IPS-20b (cell line): Measurements from ENCODE around the gene EML3.
"Not testable (repeated sequence)": the region's sequence is repeated elsewhere in the genome, so short reads cannot be mapped to it uniquely, and the experiment has no call there.

ENCODE experiments used
- H3K27ac ChIP-seq: one replicate; pipeline ENCODE4 v1.5.1; 2013; ENCODE audit warnings: low read length
- H3K27me3 ChIP-seq: 2 replicates; pipeline ENCODE4 v1.6.1; 2013; ENCODE audit warnings: mild to moderate bottlenecking, low read length, inconsistent platforms; ENCODE audit not compliant: insufficient read depth
- H3K36me3 ChIP-seq: 2 replicates; pipeline ENCODE4 v1.6.1; 2013; ENCODE audit warnings: low read depth, mild to moderate bottlenecking, inconsistent platforms, low read length, moderate library complexity; ENCODE audit not compliant: insufficient read depth
- H3K4me1 ChIP-seq: 2 replicates; pipeline ENCODE4 v1.6.1; 2013; ENCODE audit warnings: mild to moderate bottlenecking, control low read depth, inconsistent platforms, low read length, moderate library complexity; ENCODE audit not compliant: insufficient read depth
- H3K4me3 ChIP-seq: 2 replicates; pipeline ENCODE4 v1.5.1; 2013; ENCODE audit warnings: mild to moderate bottlenecking, low read length, inconsistent platforms
- H3K9ac ChIP-seq: 2 replicates; pipeline ENCODE4 v1.6.1; 2013; ENCODE audit warnings: low read depth, mild to moderate bottlenecking, inconsistent platforms, low read length, moderate library complexity
- H3K9me3 ChIP-seq: 2 replicates; pipeline ENCODE4 v1.6.1; 2013; ENCODE audit warnings: mild to moderate bottlenecking, low read depth, low read length, inconsistent platforms; ENCODE audit not compliant: insufficient read depth

Gene EML3

GRCh38 chr11:62592989-62593421 is 19.6 kb downstream of the EML3 start:
- Histone ChIP-seq H3K9me3 (no peaks in the 10 kb centered on the region), H3K27me3 (no peaks in the 10 kb centered on the region), H3K9ac (no peak overlapping the region), H3K27ac (no peak overlapping the region), H3K4me1 (peaks cover 5% of the 10 kb centered on the region), H3K36me3 (peaks cover 64% of the 10 kb centered on the region), H3K4me3 (no peak overlapping the region)

DNA sequence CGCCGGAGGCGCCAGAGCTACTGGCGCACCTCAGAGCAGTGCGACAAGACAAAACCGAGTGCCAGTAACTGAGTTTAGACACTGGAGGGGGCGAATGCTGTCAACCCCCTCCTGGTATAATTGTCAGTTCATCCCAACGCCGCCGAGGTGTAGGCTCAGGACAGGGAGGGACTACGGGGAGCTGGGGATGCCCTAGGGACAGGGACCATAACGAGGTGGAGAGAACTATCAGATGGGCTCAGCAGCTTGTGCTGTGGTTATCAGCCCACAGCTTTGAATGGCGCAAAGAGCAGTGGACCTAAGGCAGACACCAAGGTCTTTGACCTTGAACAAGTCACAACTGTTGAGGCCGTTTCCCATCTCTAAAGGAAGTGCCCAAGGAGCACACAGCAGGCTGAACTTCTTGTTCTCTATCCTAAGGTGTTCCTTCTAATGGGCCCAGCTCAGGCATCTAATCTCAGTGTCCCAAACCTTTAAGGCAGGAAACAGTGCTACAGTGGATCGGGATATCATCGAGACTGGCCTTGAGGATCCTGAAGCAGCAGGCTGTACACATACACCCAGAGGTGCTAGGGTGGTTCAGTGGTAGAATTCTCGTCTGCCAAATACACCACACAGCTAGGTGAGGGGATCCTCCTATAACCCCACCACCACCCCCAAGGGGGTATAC is 20.3 kb downstream of the EML3 start:
- Histone ChIP-seq H3K27ac (peak overlapping the region; percentile 68), H3K9me3 (no peaks in the 10 kb centered on the region), H3K27me3 (no peaks in the 10 kb centered on the region), H3K9ac (peak overlapping the region; percentile 89), H3K36me3 (peaks cover 64% of the 10 kb centered on the region), H3K4me1 (peaks cover 5% of the 10 kb centered on the region), H3K4me3 (peak overlapping the region; percentile 79)

DNA sequence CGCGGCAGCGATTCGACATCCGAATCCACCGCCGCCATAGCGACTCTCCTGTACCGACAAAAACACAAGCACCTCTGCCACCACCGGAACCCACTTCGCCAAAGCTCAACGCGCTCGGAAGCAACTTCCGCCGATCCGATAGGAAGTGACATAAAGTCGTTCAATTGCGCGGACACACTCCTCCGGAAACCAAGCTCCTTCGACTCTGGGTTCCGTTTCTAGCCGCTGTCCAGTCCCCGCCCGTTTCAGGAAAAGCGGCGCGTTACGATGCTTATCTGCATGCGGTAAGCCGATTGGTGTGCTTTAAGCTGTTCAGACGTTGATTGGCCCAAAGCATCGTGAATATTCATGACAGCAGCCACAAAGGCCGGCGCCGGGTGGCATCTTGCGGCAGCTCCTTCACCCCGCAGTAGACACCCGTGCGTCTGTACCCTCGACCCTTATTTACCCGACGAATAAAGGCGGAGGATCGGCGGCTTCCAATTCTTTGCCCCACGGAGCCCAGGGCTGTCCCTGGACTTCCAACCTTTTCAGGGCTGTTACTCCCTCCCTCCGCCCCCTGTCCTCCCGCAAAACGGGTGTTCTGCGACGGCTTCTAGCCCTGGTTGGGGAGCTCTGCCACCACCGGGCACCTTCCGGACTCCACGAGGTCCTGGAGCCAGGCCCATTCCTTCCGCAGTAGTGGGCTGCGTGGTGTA is 21.0 kb downstream of the EML3 start, which contains the start of gene TUT1:
Gene TUT1, minus strand, starts transcription at position 76 of the 698 bp plus-strand sequence. Its CDS starts 38 bp downstream, at position 38.
- Histone ChIP-seq H3K36me3 (peaks cover 60% of the 10 kb centered on the region), H3K27ac (peak within 1 kb of the TSS; percentile 68)

GRCh38 chr11:62588966-62589637 is 23.5 kb downstream of the EML3 start:
- H3K27ac ChIP-seq = no peak overlapping the region
- H3K4me1 ChIP-seq = peaks cover 5% of the 10 kb centered on the region
- H3K27me3 ChIP-seq = no peaks in the 10 kb centered on the region
- H3K36me3 ChIP-seq = peaks cover 46% of the 10 kb centered on the region
- no peak overlapping the region for H3K4me3 ChIP-seq
- no peaks in the 10 kb centered on the region for H3K9me3 ChIP-seq
- no peak overlapping the region for H3K9ac ChIP-seq

More for the DNA sequence above, 21.0 kb downstream of the EML3 start, which contains the start of gene TUT1:
- H3K4me1 ChIP-seq = peaks cover 5% of the 10 kb centered on the region
- peak within 1 kb of the TSS; percentile 95 for H3K9ac ChIP-seq
- peak within 1 kb of the TSS; percentile 79 for H3K4me3 ChIP-seq
- H3K27me3 ChIP-seq = no peaks in the 10 kb centered on the region
- no peaks in the 10 kb centered on the region for H3K9me3 ChIP-seq

DNA sequence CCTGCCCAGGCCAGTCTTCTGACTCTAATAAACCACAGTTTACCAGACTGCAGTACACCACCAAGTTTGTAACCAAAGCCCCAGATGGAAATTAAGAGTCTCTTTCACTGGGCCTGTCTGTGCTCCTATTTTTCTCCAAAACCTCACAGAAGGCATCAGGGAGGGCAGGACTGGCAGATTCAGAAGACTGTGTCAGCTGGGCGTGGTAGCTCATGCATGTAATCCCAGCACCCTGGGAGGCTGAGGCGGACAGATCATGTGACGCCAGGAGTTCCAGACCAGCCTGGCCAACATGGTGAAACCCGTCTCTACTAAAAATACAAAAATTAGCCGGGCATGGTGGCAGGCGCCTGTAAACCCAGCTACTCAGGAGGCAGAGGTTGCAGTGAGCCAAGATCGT is 27.2 kb downstream of the EML3 start:
- peaks cover 51% of the 10 kb centered on the region for H3K36me3 ChIP-seq
- not testable (repeated sequence) for H3K27me3 ChIP-seq, H3K9ac ChIP-seq, H3K27ac ChIP-seq, H3K4me1 ChIP-seq, H3K4me3 ChIP-seq, H3K9me3 ChIP-seq

DNA sequence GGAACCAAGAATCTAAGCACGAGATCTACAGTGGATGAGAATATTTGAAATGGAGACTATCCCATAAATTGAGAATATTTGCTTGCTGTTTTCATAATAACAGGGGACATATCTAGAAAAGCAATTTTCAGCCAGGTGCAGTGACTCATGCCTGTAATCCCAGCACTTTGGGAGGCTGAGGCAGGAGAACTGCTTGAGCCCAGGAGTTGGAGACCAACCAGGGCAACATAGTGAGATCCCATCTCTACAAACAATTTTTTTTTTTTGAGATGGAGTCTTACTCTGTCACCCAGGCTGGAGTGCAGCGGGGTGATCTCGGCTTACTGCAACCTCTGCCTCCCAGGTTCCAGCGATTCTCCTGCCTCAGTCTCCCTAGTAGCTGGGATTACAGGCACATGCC is 30.8 kb downstream of the EML3 start:
- H3K9me3 ChIP-seq, H3K4me3 ChIP-seq, H3K4me1 ChIP-seq, H3K9ac ChIP-seq, H3K27ac ChIP-seq, H3K27me3 ChIP-seq: not testable (repeated sequence)
- peaks cover 61% of the 10 kb centered on the region for H3K36me3 ChIP-seq

DNA sequence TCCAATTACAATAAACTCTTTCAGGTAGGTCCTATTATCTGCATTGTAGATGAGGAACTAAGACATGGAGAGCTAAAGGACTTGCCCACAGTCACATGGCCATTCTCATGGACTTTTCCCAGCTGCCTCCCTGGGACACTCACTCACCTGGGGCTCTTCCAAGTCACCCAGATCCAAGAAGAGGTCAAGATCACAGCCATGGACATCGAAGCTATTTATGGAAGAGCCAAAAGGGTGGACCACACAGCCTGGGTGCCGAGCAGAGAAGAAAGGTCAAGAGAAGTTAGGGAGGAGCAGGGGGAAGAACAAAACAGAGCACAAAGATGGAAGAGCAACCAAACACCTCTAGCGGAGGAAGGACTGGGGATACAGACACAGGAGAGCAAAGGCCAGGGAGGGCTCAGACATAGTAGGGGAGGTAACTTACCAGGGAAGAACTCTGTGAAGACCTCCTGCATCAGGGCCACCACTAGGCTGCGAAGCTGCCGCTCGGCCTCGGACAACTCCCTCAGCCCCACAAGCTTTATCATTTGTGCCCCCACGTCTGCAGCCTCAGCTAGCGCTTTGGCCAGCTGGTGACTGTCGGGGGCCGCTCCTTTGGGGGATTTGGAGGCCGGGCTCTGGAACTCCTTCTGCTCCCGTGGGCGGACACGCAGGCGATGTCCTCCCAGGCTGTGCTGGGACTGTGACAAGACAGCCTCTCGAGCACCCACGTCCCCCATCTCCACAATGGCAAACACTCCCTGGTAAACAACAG is 31.4 kb downstream of the EML3 start:
- Histone ChIP-seq H3K4me1 (no peaks in the 10 kb centered on the region), H3K9me3 (no peaks in the 10 kb centered on the region), H3K9ac (no peak overlapping the region), H3K27me3 (no peaks in the 10 kb centered on the region), H3K4me3 (no peak overlapping the region), H3K27ac (no peak overlapping the region), H3K36me3 (peaks cover 64% of the 10 kb centered on the region)

GRCh38 chr11:62579252-62579651 is 33.3 kb downstream of the EML3 start:
- Histone ChIP-seq H3K9ac (no peak overlapping the region), H3K27ac (no peak overlapping the region), H3K4me1 (peaks cover 4% of the 10 kb centered on the region; the same call in 1 of the 2 replicates), H3K4me3 (no peak overlapping the region), H3K27me3 (no peaks in the 10 kb centered on the region), H3K9me3 (no peaks in the 10 kb centered on the region), H3K36me3 (peaks cover 61% of the 10 kb centered on the region)

DNA sequence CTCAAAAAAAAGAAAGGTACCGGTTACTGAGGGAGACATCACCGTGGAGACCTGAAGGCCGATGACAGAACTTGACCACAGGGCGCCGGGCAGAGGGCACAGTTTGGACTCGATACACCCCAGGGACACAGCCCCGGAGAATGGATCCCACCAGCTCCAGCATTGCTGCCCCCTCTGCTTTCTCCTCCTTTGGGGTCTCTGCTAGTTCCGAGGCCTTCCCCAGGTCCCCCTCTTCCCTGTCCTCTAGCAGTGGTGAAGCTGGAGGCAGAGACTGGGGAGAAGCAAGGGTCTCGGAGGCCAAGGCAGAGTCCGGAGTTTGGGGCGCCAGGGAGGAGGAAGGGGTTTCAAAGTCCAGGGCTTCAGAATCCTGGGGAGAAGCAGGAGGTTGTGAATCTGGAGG is 34.0 kb downstream of the EML3 start:
- no peak overlapping the region for H3K4me3 ChIP-seq
- H3K9ac ChIP-seq = no peak overlapping the region
- no peaks in the 10 kb centered on the region for H3K9me3 ChIP-seq
- no peaks in the 10 kb centered on the region for H3K27me3 ChIP-seq
- peaks cover 4% of the 10 kb centered on the region; the same call in 1 of the 2 replicates for H3K4me1 ChIP-seq
- no peak overlapping the region for H3K27ac ChIP-seq
- H3K36me3 ChIP-seq = peaks cover 57% of the 10 kb centered on the region

DNA sequence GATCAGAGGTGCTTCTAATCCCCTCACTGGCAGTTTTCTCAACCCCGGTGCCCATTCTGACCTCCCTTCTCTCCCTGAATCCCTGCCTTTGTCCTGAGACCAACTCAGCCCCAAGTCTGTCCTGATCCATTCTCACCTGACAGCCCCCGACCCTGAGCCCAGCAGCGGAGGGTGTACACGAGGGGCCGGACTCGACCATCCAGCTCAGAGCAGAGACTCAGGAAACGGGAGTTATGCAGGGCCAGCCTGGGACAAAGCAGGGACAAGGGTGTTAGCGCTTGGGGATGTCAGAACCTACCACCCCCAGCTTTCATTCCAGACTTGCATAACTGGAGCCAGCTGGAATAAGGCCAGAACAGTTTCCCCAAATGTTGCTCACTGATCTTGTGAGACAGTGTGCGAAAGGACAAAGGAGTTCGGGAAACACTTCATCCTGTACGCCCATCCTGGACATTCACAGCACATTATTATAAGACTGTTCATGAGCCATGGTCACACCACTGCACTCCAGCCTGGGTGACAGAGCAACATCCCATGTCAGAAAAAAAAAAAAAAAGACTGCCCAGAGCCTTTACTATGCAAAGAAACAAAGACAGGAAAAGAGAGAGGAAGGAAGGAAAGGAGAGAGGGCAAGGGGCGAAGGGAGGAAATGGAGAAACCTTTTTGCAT is 35.4 kb downstream of the EML3 start:
- H3K4me3 ChIP-seq = no peak overlapping the region
- no peaks in the 10 kb centered on the region for H3K27me3 ChIP-seq
- no peaks in the 10 kb centered on the region for H3K9me3 ChIP-seq
- H3K36me3 ChIP-seq = peaks cover 60% of the 10 kb centered on the region
- no peak overlapping the region for H3K9ac ChIP-seq
- H3K27ac ChIP-seq = no peak overlapping the region
- peaks cover 8% of the 10 kb centered on the region; the same call in 1 of the 2 replicates for H3K4me1 ChIP-seq

- Histone ChIP-seq H3K4me3 (no peak overlapping the region), H3K27ac (no peak overlapping the region), H3K9ac (no peak overlapping the region), H3K9me3 (no peaks in the 10 kb centered on the region), H3K4me1 (peaks cover 15% of the 10 kb centered on the region; the same call in 1 of the 2 replicates), H3K27me3 (no peaks in the 10 kb centered on the region), H3K36me3 (peaks cover 61% of the 10 kb centered on the region)
Observed at GRCh38 chr11:62575837-62576236, 36.7 kb downstream of the EML3 start.
